Activated CD4-positive, alpha-beta T cell treated with anti-CD3 and anti-CD28 coated beads, Interleukin-2, Interleukin-4, amounts not matched to agents 100 ng/mL and 50 ng/mL, durations not matched to agents 16 hours and 8 hours (primary cell): Measurements from ENCODE around the gene BANP.
"Not testable (repeated sequence)": the region's sequence is repeated elsewhere in the genome, so short reads cannot be mapped to it uniquely, and the experiment has no call there.

Source experiments
- DNase-seq: peaks from one replicate; pipeline ENCODE4 v3.0.0-alpha.2; 2020; ENCODE audit warnings: low spot score

BANP gene

DNA sequence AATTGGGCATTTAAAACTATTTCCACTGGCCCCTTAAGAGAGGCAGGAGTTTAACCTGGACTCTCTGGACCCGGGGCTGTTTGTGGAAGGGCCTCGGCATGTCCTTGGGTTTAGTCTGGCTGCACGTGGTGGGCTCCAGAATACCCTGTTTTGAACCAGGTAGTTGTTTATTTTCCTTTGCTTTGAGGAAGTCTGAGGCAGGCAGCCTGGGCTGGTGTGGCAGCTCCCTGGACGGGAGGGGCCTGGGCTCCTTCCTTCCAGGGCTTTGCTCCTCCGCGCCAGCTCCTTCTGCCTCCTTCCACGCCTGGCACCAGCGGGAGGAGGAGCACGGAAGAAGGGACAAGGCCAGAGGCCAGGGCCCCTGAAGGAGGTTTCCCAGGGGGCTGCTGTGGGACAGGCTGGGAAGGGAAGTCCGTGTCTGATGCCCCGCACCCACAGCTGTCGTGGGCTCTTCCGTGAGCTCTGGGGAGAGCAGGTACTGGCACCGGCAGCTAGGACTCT lies 15.5 kb downstream of the BANP start:
- no peak for DNase-seq

DNA sequence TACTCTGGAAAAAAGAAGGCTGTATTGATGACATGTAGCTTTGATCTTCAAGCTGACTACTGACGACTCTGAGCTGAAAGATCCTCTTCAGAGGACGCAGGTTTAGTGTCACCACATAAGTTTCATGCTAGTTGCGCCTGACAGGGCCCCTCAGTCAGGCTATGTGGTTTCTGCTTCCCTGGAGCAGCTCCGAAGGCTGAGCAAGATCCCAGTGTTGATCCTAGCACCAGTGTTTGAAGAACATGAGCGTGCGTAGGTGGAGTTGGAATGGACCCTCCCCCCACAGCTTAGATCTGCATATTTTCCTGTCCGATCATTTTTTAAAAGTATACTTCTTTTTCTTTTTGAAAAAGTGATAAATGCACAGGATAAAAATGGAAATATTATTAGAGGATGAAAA lies 17.3 kb downstream of the BANP start:
- no peak for DNase-seq

DNA sequence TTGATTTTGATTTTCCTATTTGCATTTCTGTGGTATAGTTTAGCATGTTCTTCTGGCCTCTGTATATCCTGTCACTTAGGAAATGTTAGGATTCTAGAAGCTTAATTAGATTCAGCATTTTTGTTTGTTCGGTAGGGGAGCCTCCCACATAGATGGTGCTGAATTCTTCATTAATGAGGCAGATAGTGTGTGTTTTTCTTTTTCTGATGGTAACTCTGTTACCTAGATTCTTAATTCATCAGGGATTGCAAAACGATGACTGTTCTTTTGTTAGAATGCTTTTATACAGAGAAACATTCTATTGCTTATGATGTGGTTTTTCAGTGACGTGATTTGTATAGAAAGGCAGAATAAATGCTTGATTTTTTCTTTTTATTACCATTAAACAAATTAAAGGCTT lies 19.0 kb downstream of the BANP start:
- DNase-seq: no peak

DNA sequence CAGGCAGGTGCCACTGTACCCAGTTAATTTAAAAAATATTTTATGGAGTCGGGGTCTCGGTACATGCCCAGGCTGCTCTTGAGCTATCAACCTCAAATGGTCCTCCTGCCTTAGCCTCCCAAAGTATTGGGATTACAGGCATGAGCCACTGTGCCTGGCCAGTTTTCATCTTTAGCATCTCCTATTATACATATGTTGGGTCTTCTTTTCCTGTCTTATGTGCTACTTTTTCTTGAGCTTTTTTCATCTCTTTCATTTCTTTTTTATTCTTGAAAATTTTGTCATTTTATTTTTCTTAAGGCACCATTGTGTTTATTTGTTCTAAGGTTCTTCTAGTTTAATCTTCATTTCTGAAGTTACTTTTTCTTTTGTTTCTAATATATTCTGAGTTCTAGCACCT lies 20.7 kb downstream of the BANP start:
- DNase-seq: no peak

DNA sequence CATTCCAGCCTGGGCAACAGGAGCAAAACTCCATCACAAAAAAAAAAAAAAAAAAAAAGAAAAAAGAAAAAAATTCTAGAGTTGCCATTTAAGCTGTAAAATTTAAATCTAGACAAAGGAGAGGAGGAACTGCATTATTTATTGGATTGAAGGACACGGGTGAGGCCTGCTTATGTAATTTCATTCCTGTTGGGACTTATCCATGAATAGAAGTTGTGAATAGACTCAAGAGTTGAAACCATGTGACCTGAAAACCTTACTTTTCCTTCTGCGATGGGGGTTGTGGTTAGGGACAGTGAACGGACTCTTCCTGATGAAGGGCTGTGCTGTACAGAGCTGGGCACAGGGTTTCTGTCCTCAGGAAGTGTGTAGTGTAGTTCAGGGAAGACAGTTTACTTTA lies 22.5 kb downstream of the BANP start:
- no peak for DNase-seq

DNA sequence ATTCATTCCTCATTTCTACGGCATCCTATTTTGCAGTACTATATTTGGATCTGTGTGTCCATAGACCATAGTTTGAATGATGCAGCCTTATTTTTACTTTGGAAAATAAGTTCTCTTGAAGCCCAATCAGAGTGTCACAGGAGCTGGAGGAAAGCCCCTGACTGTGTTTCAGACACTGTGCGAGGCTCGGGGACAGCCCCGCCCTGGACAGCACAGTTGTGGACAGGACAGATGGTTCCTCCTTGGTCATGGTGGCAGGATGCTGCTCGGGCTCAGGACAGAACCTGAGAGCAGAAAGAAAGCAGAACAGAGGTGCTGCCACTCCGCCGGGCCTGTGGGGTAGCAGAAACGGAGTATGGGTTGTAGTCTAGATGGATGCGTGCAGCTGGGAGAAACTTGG lies 22.9 kb downstream of the BANP start:
- no peak for DNase-seq

DNA sequence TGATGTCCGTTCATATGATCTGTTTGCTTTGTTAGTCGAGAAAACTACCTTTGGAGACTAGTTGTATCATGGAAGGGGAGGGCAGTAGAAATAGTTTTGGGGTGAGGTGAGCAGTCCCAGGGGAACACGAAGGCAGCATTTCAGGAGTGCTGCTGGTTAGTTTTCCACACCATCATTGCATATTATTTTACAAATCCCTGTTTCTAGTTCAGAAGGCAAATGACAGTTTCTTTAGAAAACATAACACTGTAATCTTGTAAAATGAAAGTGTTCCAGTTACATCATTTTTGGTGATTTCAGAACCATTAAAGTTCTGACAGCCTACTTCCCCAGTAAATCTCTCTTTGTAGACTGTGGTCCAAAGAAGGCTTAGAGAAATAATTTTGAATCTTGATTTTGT lies 25.4 kb downstream of the BANP start:
- DNase-seq: no peak

DNA sequence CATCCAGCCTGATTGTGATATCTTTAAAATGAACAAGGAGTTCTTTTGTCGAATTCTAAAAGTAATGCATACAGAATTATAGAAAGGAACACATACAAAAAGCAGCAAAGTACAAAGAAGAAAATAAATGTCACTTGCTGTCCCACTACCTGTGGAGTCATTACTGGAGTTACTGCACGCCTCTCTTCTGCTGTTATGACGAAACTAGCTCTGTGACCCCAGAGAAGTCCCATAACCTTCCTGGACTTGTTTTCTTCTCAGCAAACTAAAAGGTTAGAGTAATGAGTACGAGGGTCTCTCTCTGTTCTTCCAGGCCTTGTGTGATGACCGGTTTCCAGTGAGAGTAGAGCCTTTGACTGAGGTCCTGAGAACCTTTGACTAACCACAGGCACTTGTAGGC lies 26.9 kb downstream of the BANP start:
- DNase-seq: no peak

DNA sequence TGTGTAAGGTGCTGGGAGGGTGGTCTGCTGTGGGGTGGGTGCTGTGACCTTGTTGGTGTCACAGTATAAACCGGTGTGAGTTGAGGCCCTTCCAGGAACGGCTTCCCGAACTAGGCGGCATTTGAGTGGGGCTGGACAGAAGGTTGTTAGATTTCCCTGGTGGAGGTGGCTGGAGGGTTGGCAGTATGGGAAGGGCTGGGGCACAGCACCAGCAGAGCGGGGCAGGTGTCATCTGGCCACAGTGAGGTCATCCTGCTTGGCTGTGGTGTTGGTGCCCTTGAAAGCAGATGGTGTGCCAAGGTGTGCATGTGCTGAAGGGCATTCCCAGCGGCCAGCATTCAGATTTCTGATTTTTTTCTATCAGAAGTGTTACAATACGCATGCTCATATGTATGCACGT lies 28.1 kb downstream of the BANP start:
- no peak for DNase-seq

DNA sequence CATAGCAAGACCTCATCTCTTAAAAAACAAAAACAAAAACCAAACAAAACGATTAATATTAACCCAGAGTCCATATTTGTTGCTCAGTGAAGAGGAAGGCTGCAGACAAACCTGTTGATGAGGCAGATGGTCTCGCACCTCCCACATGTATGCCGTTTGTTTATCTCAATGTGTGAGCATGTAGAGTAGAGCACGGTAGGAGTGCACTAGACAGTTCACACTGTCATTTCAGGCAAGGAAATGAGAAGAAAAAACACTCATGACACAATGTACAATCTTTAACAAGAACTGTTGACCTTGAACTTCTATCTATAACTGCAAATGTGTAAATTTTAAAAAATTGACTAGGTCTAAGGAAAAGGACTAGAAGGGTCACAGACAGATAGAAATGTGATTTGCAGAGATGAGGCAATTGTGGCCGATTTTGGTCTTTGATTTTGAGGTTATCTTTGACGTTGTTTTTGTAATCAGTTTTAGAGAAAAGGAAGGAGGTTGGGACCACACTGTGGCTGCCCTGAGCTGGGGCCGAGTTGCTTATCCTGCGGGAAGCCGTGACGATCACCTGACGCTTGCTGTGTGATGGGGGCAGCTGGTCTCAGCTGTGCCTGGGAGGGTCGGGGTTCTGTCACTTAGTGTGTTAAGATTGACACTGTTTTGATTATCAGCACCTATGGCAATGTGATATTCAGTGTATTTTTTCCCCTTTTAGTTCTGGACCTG lies 28.8 kb downstream of the BANP start:
- DNase-seq: not testable (repeated sequence)

DNA sequence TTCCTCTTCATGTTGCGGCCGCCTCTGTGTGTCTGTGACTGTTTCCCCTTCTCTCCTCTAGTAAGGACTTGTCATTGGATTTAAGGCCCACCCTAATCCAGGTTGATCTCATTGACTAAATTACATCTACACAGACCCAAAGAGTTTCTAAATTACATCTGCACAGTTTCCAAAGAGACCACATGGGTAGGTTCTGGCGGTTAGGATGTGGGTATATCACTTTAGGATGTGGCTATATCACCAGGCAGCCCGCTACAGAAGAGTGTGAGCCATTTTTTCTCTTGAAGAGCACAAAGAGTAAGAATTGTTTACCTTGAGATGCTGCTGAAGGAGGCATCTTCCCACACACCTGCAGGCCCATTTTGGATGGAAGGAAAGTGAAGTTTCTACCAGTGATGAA lies 30.1 kb downstream of the BANP start:
- DNase-seq: peak; percentile 65

DNA sequence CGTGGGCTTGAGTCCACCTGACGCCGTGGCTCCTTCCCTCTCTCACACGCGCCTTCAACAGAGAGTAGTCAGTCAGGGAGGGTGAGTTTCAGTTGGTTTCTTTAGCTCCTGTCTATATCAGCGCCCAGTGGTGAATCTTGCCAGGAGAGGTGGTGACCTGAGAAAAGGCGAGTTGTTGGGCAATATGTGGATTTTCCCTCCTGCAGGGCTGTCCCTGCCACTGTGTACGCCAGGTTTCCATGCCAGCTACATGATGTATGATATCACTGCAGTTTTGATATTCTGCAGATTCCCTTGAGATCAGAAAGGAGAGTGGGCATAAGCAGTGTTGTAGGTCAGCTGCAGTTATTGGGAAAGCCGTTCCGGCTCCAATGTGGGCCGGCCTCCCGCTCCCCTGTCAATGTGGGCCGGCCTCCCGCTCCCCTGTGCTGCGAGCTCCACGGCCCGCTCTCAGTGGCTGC lies 31.4 kb downstream of the BANP start:
- DNase-seq: no peak

DNA sequence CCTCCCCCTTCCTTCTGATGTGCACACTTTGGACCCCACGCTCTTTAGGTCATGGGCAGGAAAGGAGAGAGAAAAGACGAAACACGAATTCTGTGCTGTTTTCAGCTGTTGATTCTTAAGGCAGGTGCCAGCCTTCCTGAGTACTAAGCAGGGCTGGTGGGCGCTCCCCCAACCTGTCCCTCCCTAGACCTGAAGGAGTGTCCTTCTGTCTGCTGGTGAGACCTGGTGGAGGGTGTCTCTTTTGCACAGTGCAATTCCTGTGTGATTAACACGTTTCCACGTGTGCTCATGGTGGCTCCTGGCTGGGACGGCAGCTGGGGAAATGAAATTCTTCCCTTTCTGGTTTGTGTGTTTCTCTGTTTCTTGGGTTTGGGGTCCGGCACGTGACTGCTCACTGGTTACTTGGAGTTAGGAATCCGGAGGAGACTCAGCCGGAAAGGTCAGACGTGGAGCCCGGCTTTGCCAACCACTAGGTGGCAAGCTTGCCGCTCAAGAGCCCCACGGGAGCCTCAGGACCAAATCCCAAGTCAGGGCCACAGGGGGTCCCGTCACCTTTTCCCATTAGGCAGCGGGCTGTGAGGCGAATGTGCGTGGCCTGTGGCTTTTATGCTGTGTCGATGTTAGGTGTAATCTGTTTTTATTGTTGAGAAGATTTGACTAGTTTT lies 32.0 kb downstream of the BANP start:
- DNase-seq: not testable (repeated sequence)

DNA sequence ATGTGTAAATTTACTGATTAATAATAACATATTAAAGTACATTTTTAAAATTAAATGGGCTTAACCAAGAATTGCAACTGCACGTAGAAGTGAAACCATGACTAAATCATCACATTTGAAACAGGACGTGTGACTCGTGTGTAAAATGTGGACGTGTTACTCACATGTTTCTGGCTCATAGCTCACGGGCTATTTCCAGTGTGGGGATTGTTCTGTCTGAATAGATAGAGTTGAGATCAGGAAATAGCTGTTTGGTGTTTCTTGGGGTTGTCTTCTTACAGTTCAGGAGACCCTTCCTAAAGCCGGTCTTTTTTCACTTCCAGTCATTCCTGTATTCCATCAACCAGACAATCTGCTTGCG lies 32.5 kb downstream of the BANP start:
- DNase-seq: peak; percentile 78

DNA sequence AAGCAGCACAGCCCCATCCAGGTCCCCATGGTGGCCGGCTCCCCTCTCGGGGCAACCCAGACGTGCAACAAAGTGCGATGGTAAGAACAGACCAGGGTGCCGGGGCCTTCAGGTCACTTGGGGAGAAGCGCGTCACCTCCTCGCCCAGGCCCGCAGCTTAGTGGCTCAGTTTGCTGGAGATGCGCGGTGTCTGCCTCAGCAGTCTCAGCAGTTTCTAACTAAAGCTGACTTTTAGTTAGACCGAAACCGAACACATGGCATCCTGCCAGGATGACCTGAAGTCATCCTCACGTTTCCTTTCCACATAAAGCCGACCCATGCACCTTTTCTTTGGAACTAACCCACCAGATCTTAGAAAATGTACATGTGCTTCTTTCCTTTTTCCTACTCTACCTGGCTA lies 32.9 kb downstream of the BANP start:
- not testable (repeated sequence) for DNase-seq

DNA sequence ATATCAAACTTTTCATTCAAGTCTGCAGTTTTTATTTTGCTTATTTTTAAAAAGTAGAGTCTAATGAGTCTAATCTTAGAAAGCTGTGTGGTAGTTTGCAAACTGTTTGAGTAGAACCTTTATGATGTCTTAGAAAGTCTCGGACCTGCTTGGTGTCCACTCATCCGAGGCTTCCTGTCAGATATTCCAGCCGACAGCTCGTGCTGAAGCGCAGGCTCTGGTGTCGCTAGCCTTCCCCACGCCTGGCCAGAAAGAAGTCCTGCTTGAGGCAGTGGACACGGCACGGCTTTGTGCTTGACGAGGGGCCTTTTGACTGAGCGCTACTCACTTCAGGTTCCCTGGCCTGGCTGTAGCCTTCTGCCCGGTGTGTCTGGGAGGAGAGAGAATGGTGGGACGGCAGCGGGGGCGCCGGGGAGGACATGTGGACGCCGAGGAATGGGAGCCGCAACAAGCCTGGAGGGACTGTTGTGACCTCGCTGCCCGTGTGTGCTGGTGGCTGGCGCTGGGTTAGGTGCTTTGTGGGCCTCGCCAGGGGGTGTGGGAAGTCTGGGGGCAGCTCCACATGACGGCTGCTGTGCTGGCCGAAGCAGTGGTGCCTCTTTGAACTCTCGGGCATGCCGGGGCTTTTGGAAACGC lies 33.5 kb downstream of the BANP start:
- no peak for DNase-seq

DNA sequence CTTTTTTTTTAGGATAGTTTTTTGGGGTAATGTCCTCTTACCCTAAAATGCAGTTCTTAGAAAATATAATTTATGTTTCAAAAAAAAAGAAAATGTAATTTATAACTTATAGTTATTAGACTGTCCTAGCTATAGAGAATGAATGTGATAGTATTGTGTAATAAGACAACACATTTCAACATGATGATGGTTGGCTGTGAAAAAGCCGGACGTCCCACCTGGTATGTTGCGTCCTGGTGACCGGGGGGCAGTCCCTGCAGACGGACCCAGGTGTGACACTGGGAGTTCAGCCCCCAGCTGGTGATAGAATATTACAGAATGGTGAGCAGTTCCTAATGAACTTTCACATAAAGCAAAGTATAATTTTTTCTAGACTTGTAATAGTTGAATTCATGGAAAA lies 34.3 kb downstream of the BANP start:
- DNase-seq: not testable (repeated sequence)

DNA sequence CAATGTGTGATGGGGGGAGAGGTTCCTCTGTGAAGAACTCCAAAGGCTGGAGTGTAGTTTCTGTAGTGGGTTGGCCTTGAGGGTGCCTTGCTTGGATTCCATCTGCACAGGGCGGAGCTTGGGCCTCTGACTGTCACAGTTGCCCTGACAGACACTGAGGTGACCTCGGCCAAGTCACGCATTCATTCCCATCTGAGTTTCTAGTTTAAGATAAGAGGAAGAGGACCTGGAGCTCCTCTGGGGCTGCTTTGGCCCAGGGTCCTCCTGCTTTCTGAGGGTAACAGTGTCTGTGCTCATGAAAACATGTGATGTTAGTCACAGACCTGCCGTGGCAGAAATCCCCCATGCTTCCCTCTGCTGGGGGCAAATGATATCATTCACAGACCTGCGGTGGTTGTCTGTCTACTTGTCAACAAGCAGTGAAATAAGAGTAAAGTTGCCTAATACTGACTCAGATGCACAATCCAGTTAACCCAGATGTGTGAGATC lies 35.2 kb downstream of the BANP start:
- DNase-seq: peak; percentile 45

DNA sequence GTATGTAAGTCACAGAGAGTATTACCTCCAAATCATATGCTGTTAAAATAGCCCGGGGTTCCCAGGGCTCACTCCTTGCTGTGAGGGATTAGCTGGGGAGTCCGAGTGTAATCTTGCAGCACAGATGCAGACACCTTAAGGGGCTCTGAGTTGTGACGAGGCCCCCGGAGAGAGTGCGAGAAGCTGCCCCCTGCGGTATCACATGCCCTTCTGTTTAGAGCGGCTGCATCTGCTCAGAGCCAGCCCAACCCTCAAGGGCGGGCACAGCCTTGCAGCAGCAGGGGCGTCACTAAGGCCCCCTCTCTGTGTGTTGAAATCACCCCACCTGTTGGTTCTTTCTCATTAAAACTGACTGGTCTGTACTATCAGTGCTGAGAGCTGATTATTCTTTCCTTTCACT lies 37.4 kb downstream of the BANP start:
- DNase-seq: not testable (repeated sequence)

DNA sequence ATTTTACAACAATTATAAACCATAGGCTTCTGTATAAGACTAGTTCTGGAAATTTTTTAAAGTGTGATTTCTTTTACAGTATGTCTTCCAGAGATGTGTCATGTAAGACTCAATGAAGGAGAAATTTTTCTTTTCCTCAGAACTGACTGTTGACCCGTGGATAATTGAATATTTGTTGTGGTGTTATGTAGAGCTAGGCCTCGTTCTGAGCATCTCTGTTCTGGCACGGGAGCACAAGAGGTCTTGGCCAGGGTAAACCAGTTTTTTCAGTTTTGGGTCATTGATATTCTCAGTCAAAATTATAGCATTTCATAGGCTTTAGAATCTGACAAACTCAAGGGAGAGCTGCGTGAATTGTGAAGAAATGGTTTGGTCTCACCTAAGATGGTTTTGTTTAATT lies 39.0 kb downstream of the BANP start:
- not testable (repeated sequence) for DNase-seq

DNA sequence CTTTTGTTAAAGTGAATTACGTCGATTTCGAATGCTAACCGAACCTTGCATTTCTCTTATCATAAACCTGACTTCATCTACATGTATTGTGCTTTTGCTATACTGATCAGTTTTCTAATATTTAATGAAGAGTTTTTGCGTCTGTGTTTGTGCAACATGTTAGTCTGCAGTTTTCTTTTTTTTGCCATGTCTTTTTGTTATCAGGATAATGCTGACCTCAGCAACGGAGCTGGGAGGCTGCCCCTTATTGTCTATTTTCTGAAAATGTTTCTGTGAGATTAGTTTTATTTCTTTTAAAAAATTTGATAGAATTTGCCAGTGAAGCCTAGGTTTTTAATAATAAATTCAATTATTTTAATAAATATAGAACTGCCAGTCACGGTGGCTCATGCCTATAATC lies 40.9 kb downstream of the BANP start:
- DNase-seq: not testable (repeated sequence)

DNA sequence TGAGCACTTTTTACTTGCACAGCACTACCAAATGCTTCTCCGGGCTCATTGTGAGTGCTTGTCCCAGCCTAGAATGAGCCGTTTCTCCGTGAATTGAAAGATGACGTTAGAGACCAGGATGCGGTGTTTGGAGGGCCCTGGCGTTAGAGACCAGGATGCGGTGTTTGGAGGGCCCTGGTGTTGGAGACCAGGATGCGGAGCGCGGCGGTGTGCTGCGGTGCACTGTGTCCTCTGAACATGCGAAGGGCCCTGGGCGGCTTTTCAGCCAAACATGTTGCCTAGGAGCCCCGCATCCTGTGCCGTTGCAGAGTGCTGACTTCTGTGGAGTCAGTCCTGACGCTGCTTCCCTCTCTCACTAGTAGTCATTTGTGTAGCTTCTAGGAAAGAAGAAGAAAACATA lies 42.7 kb downstream of the BANP start:
- no peak for DNase-seq

DNA sequence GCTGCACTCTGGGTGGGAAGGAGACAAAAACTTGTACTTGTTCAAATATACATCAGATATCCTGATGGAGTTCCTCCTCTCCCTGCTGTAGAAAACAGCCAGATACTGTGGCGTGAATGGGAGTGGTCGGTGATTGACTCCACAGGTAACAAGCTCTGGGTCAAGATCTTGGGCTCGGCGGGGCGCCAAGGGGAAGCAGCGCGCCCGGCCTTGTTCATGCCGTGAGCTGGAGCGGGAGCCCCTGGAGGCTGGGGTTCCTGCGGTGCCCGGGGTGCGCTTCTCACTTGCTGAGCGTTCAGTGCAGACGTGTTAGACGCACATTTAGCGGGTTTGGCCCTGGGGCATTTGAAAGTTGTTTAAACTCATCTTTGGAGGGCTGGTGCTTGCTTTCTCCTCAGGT lies 44.4 kb downstream of the BANP start:
- no peak for DNase-seq
